Left ventricle myocardium inferior (tissue), 1 donor: ENCODE data around the gene DIAPH3. TPM values are rescaled to one million over a fixed set of nuclear protein-coding genes. Genes with fewer than 3 reads are reported as not detected.

Source experiments
- DNase-seq: peaks from one replicate; pipeline ENCODE4 v3.0.0-alpha.2; 2020
- H3K27ac ChIP-seq: fragments of 200-600 bp; replicated peaks from 2 replicates; pipeline ENCODE4 v1.8.0; 2021
- H3K27me3 ChIP-seq: fragments of 200-600 bp; 2 replicates; pipeline ENCODE4 v1.8.0; 2021; ENCODE audit warnings: low read depth
- H3K36me3 ChIP-seq: fragments of 200-600 bp; 2 replicates; pipeline ENCODE4 v1.8.0; 2021
- H3K4me1 ChIP-seq: fragments of 200-600 bp; 2 replicates; pipeline ENCODE4 v1.8.0; 2021
- H3K4me3 ChIP-seq: fragments of 200-600 bp; 2 replicates; pipeline ENCODE4 v1.8.0; 2021; ENCODE audit warnings: mild to moderate bottlenecking, moderate library complexity
- H3K9me3 ChIP-seq: fragments of 200-600 bp; replicated peaks from 2 replicates; pipeline ENCODE4 v1.8.0; 2021
- CTCF ChIP-seq: fragments of 200-600 bp; IDR thresholded peaks from 2 replicates; pipeline ENCODE4 v1.8.0; 2021; ENCODE audit warnings: antibody characterized with exemption, mild to moderate bottlenecking, borderline replicate concordance
- intact Hi-C: fragments of 100-400 bp; cut with micrococcal nuclease; formaldehyde crosslinking; loops from one replicate; pipeline ENCODE4 v1.11.0; 2022
- total RNA-seq: library from RNA; stranded (reverse); fragmentation: NEBNext Ultra II Directional; extraction: Animal tissue kit (Norgen Biotek cat#: 25700); gene quantifications from one replicate; pipeline ENCODE4 v1.2.1, GENCODE V29; 2021
- donor health status: DM: no; HTN: yes; CAD: no; lungs with severe emphysema.

Gene DIAPH3
- total RNA-seq, 1 donor from 2014 or later, result 0.25 TPM

- intact Hi-C loops, result no loop called here
- no peaks in the 10 kb centered on the region for H3K36me3 ChIP-seq
- no peak for TF ChIP-seq CTCF
Observed at GRCh38 chr13:60139272-60139671, 24.5 kb downstream of the DIAPH3 start.

GRCh38 chr13:60138674-60139073, 25.1 kb downstream of the DIAPH3 start:
- H3K27me3 ChIP-seq, result no peaks in the 10 kb centered on the region
- no peaks in the 10 kb centered on the region for H3K9me3 ChIP-seq
- H3K4me3 ChIP-seq, result no peak overlapping the region
- no peak overlapping the region for H3K27ac ChIP-seq
- no peak for TF ChIP-seq CTCF
- DNase-seq, result no peak
- intact Hi-C loops, result no loop called here
- H3K4me1 ChIP-seq, result no peaks in the 10 kb centered on the region
- no peaks in the 10 kb centered on the region for H3K36me3 ChIP-seq

More at GRCh38 chr13:60139272-60139671, 24.5 kb downstream of the DIAPH3 start:
- no peak for DNase-seq
- H3K27ac ChIP-seq, result no peak overlapping the region
- H3K9me3 ChIP-seq, result no peaks in the 10 kb centered on the region
- no peaks in the 10 kb centered on the region for H3K27me3 ChIP-seq
- H3K4me1 ChIP-seq, result no peaks in the 10 kb centered on the region
- H3K4me3 ChIP-seq, result no peak overlapping the region

- no peaks in the 10 kb centered on the region for H3K27me3 ChIP-seq
- intact Hi-C loops, result no loop called here
- no peak overlapping the region for H3K4me3 ChIP-seq
- H3K9me3 ChIP-seq, result no peaks in the 10 kb centered on the region
- no peak for TF ChIP-seq CTCF
- DNase-seq, result no peak
- no peak overlapping the region for H3K27ac ChIP-seq
- no peaks in the 10 kb centered on the region for H3K4me1 ChIP-seq
- no peaks in the 10 kb centered on the region for H3K36me3 ChIP-seq
Observed at GRCh38 chr13:60137911-60138560, 25.7 kb downstream of the DIAPH3 start.

GRCh38 chr13:60135344-60135743, 28.4 kb downstream of the DIAPH3 start:
- DNase-seq, result no peak
- TF ChIP-seq CTCF, result no peak
- intact Hi-C loops, result no loop called here
- H3K27me3 ChIP-seq, result no peaks in the 10 kb centered on the region
- H3K4me1 ChIP-seq, result no peaks in the 10 kb centered on the region
- H3K9me3 ChIP-seq, result no peaks in the 10 kb centered on the region
- H3K36me3 ChIP-seq, result no peaks in the 10 kb centered on the region
- H3K4me3 ChIP-seq, result no peak overlapping the region
- no peak overlapping the region for H3K27ac ChIP-seq

GRCh38 chr13:60134376-60134775, 29.4 kb downstream of the DIAPH3 start:
- no peak for TF ChIP-seq CTCF
- no peak for DNase-seq
- Histone ChIP-seq H3K4me1 (no peaks in the 10 kb centered on the region), H3K4me3 (no peak overlapping the region), H3K9me3 (no peaks in the 10 kb centered on the region), H3K27me3 (no peaks in the 10 kb centered on the region), H3K36me3 (no peaks in the 10 kb centered on the region), H3K27ac (no peak overlapping the region)
- intact Hi-C loops, result no loop called here
